Measurements from ENCODE around the gene SLC25A6. TPM values are rescaled to one million over a fixed set of nuclear protein-coding genes. Genes with fewer than 3 reads are reported as not detected.

SLC25A6 gene
- polyA plus RNA-seq, 1 donor (not counting 4 experiments of a cell fraction or from before 2014, with no cell fraction given) = 179 TPM

- dilution Hi-C loops (cut with MboI; ENCODE audit: extremely low pct_ligation_motif_present, low sequenced_read_pairs) = no loop called here
- DNase-seq (ENCODE audit: low read depth, low spot score) (no peak), FAIRE-seq (no peak)
These were observed 6.8 kb upstream of the SLC25A6 start for GRCh38 chrX:1398431-1399340.

GRCh38 chrX:1397441-1398270 is 5.7 kb upstream of the SLC25A6 start:
- peaks cover 0 to 12% of the 10 kb centered on the region in 2 experiments for H3K36me3 ChIP-seq (ENCODE audit: control insufficient read depth in 2 of 2, extremely low read depth in 1 of 2, insufficient read depth in 2 of 2, low read length in 2 of 2)

More at GRCh38 chrX:1398431-1399340, 6.8 kb upstream of the SLC25A6 start:
- Histone ChIP-seq H3K4me1 (ENCODE audit: control insufficient read depth, extremely low read depth, insufficient read depth, low read length) (no peaks in the 10 kb centered on the region), H3K27ac (ENCODE audit: control insufficient read depth, insufficient read depth, low read length) (no peak overlapping the region), H3K9me1 (ENCODE audit: control insufficient read depth, extremely low read depth, insufficient read depth, low read length) (no peaks in the 10 kb centered on the region), H3K4me3 (ENCODE audit: control insufficient read depth in 2 of 3, extremely low read depth in 1 of 3, insufficient read depth in 2 of 3, low read depth in 1 of 3, low read length in 3 of 3) (no peak overlapping the region), H3K9me3 (ENCODE audit: control insufficient read depth, low read depth, low read length) (no peaks in the 10 kb centered on the region), H3K27me3 (ENCODE audit: control insufficient read depth, extremely low read depth, insufficient read depth, low read length) (no peaks in the 10 kb centered on the region), H2AFZ (ENCODE audit: control insufficient read depth, low read length) (no peak overlapping the region), H3K79me2 (ENCODE audit: control insufficient read depth, insufficient read depth, low read length) (peaks cover 9% of the 10 kb centered on the region), H4K20me1 (ENCODE audit: control insufficient read depth, extremely low read depth, insufficient read depth, low read length) (no peaks in the 10 kb centered on the region), H3K36me3 (ENCODE audit: control insufficient read depth in 2 of 2, extremely low read depth in 1 of 2, insufficient read depth in 2 of 2, low read length in 2 of 2) (peaks cover 8 to 19% of the 10 kb centered on the region in 2 experiments), H3K9ac (ENCODE audit: control insufficient read depth, extremely low read depth, insufficient read depth, low read length) (no peak overlapping the region), H3K4me2 (ENCODE audit: control insufficient read depth, extremely low read depth, insufficient read depth, low read depth, low read length) (no peak overlapping the region)
- TF ChIP-seq EZH2 (IDR thresholded peaks at IDR 0.05; ENCODE audit: low read length) = no peak
- no peak for TF ChIP-seq CTCF (optimal IDR thresholded peaks at IDR 0.05 in 1 of 3, IDR thresholded peaks at IDR 0.05 in 1 of 3, conservative IDR thresholded peaks at IDR 0.05 in 1 of 3; ENCODE audit: extremely low read depth in 1 of 3, insufficient read depth in 2 of 3, low read length in 3 of 3)

More at GRCh38 chrX:1397441-1398270, 5.7 kb upstream of the SLC25A6 start:
- Histone ChIP-seq H4K20me1 (ENCODE audit: control insufficient read depth, extremely low read depth, insufficient read depth, low read length) (no peaks in the 10 kb centered on the region), H3K79me2 (ENCODE audit: control insufficient read depth, insufficient read depth, low read length) (peaks cover 11% of the 10 kb centered on the region), H3K4me2 (ENCODE audit: control insufficient read depth, extremely low read depth, insufficient read depth, low read depth, low read length) (no peak overlapping the region), H3K9me1 (ENCODE audit: control insufficient read depth, extremely low read depth, insufficient read depth, low read length) (no peaks in the 10 kb centered on the region), H3K4me3 (ENCODE audit: control insufficient read depth in 2 of 3, extremely low read depth in 1 of 3, insufficient read depth in 2 of 3, low read depth in 1 of 3, low read length in 3 of 3) (no peak overlapping the region), H2AFZ (ENCODE audit: control insufficient read depth, low read length) (no peak overlapping the region), H3K4me1 (ENCODE audit: control insufficient read depth, extremely low read depth, insufficient read depth, low read length) (no peaks in the 10 kb centered on the region), H3K27me3 (ENCODE audit: control insufficient read depth, extremely low read depth, insufficient read depth, low read length) (no peaks in the 10 kb centered on the region), H3K9ac (ENCODE audit: control insufficient read depth, extremely low read depth, insufficient read depth, low read length) (no peak overlapping the region), H3K27ac (ENCODE audit: control insufficient read depth, insufficient read depth, low read length) (no peak overlapping the region), H3K9me3 (ENCODE audit: control insufficient read depth, low read depth, low read length) (no peaks in the 10 kb centered on the region)
- FAIRE-seq (no peak), DNase-seq (ENCODE audit: low read depth, low spot score) (no peak)
- dilution Hi-C loops (cut with MboI; ENCODE audit: extremely low pct_ligation_motif_present, low sequenced_read_pairs) = no loop called here
- TF ChIP-seq EZH2 (IDR thresholded peaks at IDR 0.05; ENCODE audit: low read length) = no peak
- TF ChIP-seq CTCF (optimal IDR thresholded peaks at IDR 0.05 in 1 of 3, IDR thresholded peaks at IDR 0.05 in 1 of 3, conservative IDR thresholded peaks at IDR 0.05 in 1 of 3; ENCODE audit: extremely low read depth in 1 of 3, insufficient read depth in 2 of 3, low read length in 3 of 3) = no peak

Measured in keratinocyte (primary cell).